Left ventricle myocardium superior (tissue), 1 donor: Measurements from ENCODE around the gene NF2. TPM values are rescaled to one million over a fixed set of nuclear protein-coding genes. Genes with fewer than 3 reads are reported as not detected.
A peak's percentile ranks its signal among the peaks of the same experiment; 100 is the strongest.

Experiments
- ATAC-seq: fragments of 200-7000 bp; cut with Tn5 transposase; one replicate; pipeline ENCODE4 v1.9.1; 2020; ENCODE audit warnings: mild to moderate bottlenecking, moderate library complexity
- DNase-seq: peaks from one replicate; pipeline ENCODE4 v3.0.0-alpha.2; 2020
- intact Hi-C: fragments of 100-400 bp; cut with micrococcal nuclease; formaldehyde crosslinking; loops from one replicate; pipeline ENCODE4 v1.11.0; 2022
- total RNA-seq: library from RNA; stranded (reverse); fragmentation: NEBNext Ultra II Directional; extraction: Animal tissue kit (Norgen Biotek cat#: 25700); gene quantifications from one replicate; pipeline ENCODE4 v1.2.1, GENCODE V29; 2021
- donor health status: DM: no; HTN: yes; CAD: no; lungs with severe emphysema.

Gene NF2
- total RNA-seq, 1 donor from 2014 or later = 53.8 TPM

DNA sequence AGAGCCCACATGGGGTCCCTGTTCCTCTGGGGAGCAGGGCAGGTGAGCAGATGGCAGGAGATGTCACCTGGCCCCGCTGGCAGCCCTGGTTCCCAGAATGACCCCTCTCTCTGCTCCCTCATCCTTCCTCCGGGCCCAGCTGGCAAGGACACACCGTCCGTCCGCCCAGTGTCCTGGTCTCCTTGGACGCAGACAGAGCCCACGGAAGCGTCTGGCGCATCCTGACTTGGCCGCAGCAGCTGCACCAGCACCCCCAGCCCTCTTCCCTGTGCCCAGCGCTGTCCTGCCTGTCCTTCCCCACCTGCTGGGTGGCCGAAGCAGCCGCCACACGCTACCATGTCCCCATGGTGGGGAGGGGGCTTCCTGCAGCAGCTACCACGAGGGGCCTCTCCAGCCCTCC lies 106.8 kb downstream of the NF2 start:
- ATAC-seq (no peak), DNase-seq (no peak)
- intact Hi-C loops = no loop called here

DNA sequence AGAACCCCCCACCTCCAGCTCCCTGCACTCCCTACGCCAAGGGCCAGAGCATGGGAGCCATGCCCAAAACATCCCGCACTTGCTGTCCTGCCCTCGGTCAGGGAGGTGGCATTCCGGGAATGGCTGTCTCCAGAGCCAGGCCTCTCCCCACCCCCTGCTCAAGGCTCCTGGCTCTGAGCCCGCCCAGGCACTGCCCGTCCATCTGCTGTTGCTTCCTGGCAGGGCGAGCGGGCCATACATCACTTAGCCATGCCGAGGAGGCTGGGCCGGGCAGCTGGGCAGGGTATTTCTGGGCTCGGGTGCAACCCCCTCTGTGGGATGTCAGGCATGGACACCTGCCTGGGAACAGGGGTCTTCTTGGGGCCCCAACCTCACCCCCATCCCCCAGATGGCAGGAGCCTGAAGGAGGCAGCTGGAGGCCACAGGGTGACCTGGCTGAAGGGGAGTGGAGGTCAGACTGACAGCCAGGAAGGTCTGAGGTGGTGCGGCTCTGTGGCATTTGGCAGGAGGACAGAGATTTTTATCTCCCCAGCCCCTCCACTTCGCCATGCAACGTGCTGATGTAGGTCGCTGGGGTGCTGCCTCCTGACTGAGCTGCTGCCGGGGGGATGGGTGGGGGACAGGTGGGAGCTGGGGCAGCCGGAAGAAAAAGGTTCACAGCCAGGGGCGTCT lies 107.6 kb downstream of the NF2 start:
- intact Hi-C loops = no loop called here
- peak; percentile 71 for DNase-seq
- peak; percentile 92 for ATAC-seq

DNA sequence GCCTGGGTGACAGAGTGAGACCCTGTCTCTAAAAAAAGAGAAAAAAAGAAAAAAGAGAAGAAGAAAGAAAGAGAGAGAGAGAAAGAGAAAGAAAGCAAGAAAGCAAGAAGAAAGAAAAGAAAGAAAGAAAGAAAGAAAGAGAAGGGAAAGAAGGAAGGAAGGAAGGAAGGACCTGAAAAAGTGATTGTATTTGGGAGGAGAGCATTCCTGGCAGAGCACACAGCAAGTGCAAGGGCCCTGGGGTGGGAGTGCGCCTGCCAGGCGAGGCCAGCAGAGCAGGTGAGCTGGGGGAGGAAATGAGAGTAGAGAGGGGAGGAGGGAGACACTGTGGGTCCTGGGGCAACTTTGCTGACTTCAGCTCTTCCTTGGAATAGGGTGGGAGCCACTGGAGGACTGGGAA lies 108.7 kb downstream of the NF2 start:
- DNase-seq (no peak), ATAC-seq (no peak)
- intact Hi-C loops = no loop called here

DNA sequence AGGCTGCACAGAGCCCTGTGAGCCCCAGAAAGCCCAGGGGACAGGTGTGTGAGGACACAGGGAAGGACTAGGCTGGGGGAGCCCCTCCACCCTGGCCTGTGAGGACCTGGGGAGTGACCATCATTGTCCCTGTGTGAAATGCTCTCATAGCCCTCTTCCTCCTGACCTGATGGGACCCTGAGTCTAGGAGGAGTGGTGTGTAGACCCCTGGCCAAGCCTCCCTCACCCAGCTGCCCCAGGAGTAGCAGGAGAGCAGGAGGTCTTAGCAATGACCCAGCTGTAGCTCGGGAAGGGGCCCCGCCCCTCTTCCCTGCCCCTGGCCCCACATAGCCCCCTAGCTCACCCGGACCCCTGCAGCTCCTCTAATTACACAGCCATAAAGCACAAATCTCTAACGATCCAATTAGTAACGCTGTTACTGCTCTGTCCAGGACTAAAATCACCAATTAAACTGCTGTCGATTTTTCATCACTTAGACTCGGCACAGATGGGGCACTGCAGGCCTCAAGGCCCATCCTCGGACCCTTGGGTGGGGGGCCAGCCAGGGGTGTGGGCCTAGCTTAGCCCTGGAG lies 109.8 kb downstream of the NF2 start:
- ATAC-seq (no peak), DNase-seq (no peak)
- intact Hi-C loops = no loop called here

DNA sequence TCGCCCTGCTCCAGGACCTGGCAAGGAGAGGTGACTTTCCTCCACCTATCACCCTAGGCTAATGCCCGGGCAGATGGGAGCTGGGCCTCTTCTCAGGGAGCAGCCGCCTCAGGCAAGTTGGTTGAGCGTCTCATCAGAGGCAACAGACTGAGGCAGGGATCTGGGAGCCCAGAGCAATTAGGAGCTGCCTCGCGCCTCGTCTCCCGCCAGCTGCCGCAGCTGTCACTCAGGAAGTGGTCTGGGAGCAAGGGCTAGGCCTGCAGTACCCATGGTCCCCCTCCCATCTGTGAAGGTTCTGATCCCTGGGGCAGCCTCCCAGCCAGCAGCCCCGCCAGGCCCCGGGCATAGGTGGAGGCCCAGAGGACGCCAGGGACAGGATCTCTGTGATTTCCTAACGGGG lies 111.8 kb downstream of the NF2 start:
- DNase-seq (no peak), ATAC-seq (no peak)
- intact Hi-C loops = no loop called here

DNA sequence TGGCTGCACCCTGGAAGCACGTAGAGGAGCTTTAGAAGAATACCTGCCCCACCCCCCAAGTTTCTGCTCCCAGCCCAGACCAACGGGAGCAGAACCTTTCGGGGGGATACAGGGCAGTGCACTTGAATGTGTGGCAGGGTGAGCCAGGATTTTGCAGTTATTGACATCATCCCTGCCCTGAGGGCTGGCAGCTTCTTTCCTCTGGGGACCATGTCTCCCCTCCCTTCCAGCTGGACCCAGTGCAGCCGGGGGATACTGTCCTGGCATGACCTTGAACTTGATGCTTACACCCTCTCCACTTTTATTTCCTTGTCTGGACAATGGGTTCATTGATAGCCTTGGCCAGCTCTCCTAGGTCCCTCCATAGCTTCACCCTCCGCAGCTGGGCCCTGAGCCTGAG lies 112.3 kb downstream of the NF2 start:
- ATAC-seq (no peak), DNase-seq (no peak)
- intact Hi-C loops = no loop called here

DNA sequence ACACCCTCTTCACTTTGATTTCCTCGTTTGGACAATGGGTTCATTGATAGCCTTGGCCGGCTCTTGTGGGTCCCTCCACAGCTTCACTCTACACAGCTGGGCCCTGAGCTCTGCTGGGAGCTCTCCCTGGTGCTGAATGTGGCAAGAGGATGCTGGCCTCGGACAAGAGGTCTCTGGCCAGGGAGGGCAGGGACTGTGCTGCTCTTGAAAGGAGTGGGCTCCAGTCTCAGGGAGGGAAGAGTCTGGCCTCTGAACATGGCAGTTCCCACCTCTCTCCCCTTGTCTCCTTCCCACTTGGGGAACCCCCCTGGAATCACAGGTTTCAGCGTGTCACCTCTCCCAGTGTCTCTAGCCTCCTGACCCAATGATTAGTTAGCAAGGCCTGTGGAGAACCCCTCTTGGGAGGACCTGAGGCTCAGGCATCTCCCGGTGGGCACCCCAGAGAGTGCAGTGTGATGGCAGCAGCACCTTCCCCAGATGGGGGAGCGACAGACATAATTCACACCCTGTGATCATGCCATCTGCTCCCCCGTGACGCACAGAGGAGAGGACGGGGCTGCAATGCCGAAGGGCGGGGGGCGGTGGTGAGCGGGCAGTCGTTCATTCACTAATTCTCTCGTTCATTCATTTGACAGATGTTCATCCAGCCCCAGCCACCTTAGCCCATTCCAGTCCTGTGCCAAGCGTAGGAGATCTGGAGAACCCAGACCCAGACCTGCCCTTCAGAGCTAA lies 113.5 kb downstream of the NF2 start:
- DNase-seq (peak; percentile 67), ATAC-seq (peak; percentile 86)
- intact Hi-C loops = no loop called here

DNA sequence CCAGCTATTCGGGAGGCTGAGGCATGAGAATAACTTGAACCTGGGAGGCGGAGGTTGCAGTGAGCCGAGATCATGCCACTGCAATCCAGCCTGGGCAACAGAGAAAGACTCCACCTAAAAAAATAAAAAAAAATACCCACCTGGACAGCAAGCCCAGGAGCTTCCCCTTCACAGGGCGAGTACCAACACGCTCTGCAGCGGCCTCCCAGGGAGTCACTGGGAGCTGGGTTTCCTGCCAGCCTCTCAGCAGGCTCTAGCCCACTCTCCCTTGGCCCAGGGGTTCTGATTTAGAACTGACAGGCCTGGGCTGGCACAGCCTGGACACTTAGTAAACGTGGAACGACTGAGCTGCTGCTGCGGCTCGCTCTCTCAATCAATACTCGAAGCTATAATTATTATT lies 114.4 kb downstream of the NF2 start:
- ATAC-seq = no peak
- DNase-seq = no peak
- intact Hi-C loops = no loop called here

DNA sequence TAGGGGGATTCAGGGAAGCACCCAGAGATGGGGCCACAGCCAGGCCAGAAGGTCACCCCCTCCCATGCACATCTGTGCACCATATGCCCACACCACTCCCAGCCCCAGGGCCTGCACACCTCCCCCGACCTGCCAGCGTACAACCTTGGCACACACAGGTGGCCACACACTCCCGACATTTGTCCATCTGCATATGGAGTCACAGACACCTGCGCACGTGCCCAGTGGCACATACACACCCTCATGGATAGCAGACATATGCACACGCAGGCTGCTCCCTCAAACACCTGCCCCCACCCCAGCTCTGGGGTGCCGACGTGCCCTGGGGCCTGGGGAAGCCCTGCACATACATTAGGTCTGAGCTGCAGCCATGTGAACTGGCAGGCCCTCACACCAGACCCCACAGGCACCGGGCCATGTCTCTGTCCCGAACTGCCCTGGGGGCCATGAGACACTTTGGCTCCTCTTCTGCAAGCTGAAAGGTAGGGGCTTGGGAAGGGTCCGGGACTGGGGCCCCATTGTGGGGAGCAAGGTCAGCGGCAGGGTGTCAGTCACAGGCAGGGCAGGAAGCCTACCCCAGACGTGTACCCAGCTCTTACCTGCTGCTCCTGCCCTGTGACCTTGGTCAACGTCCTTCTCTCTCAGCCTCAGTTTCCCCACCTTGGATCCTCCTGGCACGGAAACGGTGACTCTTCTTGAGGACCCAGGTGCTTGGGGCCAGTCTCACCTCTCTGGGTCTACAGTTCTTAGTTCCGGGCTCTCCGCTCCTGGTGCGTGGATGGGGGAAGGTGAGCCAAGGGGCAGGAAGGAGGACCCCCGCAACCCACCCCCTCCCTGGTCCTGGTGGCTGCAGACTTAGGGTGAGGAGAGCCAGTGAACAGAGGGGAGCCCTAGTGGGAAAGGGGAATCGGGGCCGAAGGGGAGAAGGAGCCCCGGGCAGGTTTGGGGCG lies 115.8 kb downstream of the NF2 start:
- DNase-seq (no peak), ATAC-seq (no peak)
- intact Hi-C loops = no loop called here

DNA sequence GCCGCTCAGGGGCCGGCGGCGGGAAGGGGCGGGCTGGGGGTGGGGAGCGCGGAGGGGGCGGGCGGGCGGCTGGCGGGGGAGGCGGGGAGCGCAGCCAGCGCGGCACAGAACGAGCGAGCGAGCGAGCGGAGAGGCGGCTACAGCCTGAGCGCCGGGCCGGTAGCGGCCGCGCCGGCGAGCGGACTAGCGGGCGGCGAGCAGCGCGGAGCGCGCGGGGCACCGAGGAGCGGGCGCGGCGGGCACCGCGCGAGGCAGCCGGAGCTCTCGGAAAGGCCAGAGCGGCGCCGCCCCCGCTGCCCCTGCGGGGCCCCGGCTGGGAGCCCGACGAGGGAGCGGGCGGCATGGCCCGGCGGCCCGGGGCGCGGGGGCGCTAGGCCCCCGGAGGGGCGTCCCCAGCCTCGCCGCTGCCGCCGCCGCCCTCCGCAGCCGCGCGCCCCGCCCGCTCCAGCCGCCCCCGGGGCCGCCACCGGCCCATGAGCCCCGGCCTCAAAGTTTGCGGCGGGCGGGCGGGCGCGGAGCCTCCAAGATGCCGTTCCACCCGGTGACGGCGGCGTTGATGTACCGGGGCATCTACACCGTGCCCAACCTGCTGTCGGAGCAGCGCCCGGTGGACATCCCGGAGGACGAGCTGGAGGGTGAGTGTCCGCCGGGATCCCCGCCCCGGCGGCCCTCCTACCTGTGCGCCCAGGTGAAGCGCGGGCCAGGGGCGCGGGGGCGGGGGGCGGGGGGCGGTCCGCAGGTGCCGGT lies 116.6 kb downstream of the NF2 start, which contains the start of gene CABP7:
CABP7 (plus strand) TSS at position 105 of the 747 bp plus-strand sequence; CDS start at position 527, 422 bp downstream.
- intact Hi-C loops = no loop called here
- DNase-seq = no peak
- no peak for ATAC-seq

DNA sequence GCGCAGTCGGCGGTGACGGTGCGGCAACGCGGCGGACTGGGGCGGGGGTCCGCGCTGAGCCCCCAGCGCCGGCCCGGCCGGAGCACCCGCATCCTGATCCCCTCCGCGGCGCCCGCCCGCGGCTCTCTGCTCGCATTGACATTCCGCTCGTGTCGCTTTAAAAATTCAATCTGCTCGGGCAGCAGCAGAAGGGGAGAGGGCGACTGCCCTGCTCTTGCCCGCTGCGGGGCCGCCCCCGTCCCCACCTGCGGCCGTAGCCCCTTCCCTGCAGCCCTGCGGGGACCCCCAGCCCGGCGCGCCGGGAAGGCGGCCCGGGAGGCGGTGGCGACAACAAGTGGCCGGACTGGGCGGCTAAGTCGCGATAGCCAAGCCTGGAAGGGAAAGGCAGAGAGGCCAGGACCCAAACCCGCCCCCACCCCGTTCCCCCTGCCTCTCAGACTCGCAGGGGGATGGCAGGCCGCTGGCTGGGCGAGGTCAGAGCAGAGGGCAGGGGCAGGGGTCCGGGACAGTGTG lies 117.4 kb downstream of the NF2 start:
- intact Hi-C loops = no loop called here
- DNase-seq (no peak), ATAC-seq (no peak)

DNA sequence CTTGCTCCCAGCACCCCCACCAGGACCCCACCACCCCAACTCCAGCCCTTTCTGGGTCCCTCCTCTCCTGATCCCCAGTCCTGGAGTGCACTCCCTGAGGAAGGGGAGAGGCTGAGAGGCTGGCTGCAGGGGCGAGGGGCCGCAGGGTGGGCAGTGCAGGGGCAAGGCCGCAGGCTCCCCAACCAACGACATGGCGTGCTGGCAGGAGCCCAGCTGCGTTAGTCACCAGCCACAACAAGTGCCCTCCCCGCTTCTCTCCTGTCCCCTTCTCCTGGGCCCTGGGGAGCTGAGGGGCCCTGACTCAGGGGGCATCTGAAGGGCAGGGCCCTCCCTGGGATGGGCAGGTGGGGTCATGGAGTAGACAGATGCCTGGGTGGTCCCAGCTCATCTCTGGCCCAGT lies 118.7 kb downstream of the NF2 start:
- ATAC-seq (no peak), DNase-seq (no peak)
- intact Hi-C loops = no loop called here

DNA sequence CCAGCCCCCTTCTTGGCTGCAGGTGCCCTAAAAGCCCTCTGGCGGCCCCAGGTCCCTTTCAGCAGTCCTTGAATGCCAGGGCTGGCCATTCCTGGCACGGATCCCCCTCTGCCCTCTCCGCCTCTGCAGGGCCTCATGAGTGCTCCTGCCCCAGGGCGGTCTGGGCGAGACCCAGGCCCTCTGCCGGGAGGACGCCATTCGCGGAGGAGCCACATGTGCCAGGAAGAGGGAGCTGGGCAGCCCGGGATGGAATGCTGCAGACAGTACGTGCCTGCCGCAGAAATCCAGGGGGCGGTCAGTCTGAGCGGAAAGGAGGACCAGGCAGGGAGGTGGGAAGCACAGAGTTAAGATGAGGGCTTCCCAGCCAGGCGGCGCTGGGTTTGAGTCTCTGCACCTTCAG lies 119.2 kb downstream of the NF2 start:
- no peak for DNase-seq
- ATAC-seq = no peak
- intact Hi-C loops = no loop called here

DNA sequence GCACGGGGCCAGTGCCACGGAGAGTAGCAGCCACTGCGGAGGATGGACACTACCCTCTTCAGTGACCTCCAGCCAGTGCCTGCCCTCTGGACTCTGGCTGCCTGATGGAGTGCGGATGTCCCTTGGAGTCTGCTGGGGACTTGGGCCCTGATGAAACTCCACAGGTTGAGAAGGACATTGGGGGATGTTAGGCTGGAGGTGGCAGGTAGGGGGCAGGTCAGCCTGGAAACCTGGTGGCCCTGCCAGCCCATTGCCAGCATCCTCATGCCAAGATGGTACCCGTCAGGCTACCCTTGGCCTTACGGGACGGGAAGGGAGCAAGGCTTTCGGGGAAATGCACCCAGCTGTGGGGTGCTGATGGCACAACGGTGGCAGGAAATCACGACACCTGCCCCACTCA lies 120.3 kb downstream of the NF2 start:
- ATAC-seq (no peak), DNase-seq (no peak)
- intact Hi-C loops = no loop called here

DNA sequence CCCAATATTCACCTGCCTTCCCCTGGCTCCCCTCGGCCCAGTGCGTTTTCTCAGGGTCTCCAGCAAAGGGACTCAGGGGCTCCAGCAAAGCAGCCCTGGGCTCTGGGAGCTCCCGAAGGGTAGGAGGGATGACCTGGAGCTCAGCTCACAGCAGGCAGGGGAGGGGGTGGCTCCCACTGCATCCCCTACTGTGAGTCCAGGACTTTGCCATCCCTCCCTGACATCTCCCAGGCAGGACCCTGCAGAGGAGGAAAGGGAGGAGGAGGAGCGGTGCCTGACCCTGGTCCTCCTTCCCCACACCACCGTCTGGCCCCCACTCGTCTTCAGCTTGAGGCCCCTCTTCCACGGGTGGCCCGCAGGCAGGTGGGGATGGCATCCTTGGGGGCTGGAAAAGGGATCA lies 121.4 kb downstream of the NF2 start:
- intact Hi-C loops = no loop called here
- DNase-seq (no peak), ATAC-seq (no peak)

DNA sequence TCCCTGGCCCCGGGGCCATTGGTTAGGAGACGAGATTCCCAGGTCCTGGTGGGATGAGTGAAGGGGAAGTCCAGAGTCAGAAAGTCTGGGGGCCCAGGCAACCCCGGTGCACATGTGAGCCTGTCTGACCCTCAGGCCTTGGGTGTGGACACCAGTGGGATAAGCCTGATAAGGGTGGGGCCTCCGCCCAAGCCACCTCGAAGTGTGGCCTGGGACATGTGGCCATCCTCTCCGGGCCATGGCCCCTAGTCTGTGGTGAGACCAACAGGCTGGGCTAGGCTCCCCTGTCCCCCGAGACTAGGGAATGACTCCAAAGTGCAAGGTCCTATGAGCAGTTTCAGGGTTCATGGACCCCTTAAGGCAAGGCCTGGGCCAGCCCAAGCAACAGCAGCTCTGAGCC lies 122.7 kb downstream of the NF2 start:
- intact Hi-C loops = no loop called here
- DNase-seq (no peak), ATAC-seq (no peak)

DNA sequence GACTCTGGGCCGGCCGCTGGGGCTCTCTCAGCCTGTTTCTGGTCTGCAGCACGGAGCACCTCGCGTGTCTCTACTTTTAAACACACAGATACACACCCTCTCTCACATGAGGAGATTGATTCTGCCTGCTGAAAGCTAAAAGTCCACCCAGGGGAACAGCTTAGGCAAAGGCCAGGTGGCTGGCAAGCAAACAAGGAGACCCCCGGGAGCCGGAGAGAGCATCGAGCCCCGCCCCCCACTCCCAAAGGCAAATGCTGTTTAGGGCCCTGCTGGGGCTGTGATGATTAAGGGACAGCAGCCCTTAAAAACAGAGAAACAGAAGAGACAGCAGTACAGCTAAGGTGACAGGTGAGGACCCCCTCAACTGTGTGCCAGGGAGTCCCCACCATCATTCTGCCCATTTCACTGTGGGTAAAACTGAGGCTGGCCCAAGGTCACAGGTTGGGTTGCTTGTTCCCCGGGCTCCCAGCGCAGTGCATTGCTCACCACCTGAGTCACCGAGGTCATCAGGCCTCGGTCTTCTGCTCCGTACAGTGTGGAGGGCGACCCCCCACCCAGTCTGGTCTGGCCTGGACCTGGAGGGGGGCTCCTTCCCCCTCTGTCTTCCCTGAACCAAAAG lies 123.2 kb downstream of the NF2 start:
- ATAC-seq = no peak
- no peak for DNase-seq

DNA sequence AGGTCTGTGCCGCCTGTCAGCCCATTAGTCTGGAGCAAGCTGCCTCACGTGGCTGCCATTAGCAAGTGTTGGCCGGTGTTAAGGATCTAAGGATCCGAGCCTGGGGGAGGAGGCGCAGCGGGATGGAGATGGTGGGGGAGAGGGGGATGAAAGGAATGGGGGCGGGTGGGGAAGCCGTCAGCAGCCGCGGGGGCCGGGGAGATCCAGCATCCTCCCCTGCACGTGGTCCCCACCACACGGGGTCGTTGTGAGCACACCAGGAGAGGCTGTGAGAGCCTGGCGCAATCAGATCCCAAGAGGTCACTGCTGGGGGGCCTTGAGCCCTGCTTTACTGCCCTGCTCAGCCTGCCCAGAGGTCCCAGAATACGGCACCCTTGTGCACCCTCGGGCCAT lies 123.7 kb downstream of the NF2 start:
- peak; percentile 60 for ATAC-seq
- peak; percentile 68 for DNase-seq
- intact Hi-C loops = no loop called here

More for the DNA sequence above, 123.2 kb downstream of the NF2 start:
- intact Hi-C loops = no loop called here
